GM20431 (cell line): ENCODE measurements around the gene FARSB.

Experiments used
- in situ Hi-C: fragments of 300-500 bp; cut with MseI, MboI; formaldehyde crosslinking; loops from one replicate; pipeline ENCODE4 v1.15.0; 2020; ENCODE audit warnings: low sequenced_read_pairs; ENCODE audit not compliant: unreplicated experiment

FARSB gene

DNA sequence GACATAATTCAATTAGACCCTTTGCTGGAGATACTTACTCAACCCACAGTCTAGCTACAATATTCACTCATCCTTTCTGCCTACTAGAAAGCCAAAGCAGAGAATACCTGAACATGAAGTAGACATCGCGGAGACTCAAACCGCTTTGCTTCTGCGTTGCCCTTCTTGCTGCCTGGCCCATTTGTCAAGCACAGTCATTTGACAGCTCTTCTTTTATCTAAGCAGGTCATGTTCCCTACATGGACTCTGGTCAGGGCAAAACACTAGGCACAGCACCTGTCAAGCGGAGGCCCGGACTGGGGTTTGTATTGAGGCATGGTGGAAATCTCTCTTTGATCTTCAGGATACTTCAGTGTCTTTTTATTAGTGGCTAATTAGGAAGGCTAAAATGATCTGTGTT lies 89.7 kb downstream of the FARSB start:
- in situ Hi-C loops, result loop anchor here (10.0 kb wide), 1 partner anchor 251 kb away; no protein-coding TSS in a partner anchor

DNA sequence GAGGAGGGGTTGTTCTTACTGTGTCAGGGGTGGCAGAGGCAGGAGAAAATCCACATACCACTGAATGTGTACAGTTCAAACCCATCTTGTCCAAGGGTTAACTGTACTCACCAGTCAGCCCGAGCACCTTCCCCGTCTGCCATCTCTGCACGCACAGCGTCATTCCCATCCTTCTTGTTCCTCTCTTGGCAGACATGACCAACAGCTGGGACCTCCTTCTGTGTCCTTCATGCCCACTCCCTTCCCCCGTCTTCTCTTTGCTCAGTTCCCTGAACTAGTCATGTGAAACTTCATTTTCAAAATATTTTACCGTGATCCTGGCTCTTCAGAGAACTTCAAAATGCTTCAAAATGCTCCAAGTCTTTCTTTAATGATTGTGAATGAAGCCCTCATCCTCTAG lies 92.0 kb downstream of the FARSB start:
- in situ Hi-C loops, result loop anchor here (10.0 kb wide), 1 partner anchor 249 kb away; no protein-coding TSS in a partner anchor

DNA sequence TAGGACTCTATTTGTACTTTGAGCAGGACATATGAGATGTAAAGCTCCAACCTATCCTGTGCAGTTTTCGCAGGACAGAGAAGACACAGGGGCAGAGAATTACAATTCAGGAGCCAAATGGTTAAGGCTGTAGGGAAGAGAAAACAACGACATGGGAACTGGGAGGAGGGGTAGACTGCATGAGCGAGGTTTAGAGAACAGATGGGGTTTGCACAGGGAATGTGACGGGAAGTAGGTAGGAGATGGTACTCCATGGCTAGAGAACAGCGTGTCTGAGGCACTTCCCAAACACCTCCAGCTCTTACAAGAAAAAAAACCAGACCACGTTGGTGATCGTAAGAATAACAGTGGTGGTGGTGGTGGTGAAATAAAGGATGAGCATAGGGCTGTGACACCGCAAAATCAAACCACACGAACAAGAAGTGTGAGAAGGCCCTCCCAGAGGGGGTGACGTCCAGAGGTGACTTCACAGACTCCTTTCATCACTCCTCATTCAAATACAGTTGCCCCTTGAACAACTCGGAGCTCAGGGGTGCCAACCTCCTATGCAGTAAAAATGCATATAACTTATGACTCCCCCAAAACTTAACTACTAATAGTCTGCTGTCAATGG lies 92.7 kb downstream of the FARSB start:
- in situ Hi-C loops, result loop anchor here (10.0 kb wide), 1 partner anchor 248 kb away; no protein-coding TSS in a partner anchor

DNA sequence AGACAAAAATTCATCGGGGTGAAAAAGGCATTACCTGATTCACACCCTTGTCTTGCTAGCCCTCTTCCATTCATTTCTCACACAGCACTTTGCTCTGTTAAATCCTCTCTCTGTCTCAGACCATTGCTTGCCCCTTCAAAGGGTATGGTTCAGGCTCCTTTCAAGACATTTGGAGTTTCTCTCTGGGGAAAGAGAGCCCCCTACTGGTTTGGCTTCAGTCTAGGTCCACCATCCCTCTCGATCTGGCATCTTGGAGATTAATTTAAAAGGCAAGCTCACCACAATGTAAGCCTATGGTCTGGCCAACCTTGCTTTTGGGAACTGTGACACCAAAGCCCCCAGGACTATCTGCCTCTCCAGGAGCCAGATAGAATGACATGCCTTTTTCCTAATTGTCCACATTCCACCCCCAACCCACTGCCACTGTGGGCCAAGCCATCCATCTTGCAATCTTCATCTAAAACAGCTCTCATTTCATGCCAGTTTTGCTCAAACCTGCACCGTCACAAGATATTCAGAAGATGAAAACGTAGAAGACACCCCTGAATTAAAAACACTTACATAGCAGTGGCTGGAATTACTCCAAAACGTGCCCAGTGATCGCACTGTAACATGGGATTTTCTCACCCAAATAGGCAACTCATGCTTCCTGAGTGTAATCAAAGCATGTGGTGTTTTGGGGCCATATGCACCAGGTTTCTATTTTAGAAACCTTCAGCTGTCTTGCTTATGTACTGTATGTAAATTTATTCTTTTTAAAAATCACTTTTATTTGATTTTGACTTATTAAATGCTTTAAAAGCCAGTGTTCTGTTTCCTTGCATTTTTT lies 93.9 kb downstream of the FARSB start:
- in situ Hi-C loops, result loop anchor here (10.0 kb wide), 1 partner anchor 247 kb away; no protein-coding TSS in a partner anchor

DNA sequence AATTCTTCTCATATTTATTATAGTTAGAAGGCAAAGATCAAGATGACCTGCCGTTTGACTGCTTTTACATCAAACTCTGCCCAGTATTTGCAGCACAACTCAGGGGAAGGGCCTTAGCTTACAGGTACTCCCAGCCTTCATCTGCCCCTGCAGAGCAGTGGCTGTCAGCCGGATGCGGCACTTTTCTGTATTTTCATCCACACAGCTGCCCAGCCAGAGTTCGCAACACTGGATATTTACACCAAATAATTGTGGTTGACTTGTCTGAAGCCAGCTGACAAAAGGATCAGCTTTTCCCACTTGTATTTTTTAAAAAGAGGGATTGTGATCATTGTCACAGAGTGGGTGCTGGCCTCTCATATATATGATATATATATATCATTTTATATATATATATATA lies 94.7 kb downstream of the FARSB start:
- in situ Hi-C loops, result loop anchor here (10.0 kb wide), 1 partner anchor 246 kb away; no protein-coding TSS in a partner anchor

DNA sequence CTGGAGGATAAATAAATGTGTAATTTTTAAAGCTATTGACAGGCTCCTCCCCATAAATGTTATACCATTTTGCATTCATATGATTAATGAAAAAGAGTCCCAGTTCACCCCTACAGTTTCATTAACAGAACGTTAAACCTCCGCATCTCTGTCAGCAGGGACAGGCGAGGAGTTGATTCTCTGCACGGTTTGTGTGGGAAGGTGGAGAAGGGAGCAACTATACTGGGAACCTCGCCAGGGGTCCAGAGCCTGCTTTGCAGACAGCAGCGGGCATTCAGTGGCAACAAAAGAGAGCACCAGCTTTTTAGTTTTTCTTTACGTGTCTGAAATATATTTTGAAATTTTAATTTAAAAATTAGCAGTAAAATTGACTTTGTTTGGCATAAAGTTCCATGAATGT lies 101.4 kb downstream of the FARSB start:
- in situ Hi-C loops, result no loop called here

DNA sequence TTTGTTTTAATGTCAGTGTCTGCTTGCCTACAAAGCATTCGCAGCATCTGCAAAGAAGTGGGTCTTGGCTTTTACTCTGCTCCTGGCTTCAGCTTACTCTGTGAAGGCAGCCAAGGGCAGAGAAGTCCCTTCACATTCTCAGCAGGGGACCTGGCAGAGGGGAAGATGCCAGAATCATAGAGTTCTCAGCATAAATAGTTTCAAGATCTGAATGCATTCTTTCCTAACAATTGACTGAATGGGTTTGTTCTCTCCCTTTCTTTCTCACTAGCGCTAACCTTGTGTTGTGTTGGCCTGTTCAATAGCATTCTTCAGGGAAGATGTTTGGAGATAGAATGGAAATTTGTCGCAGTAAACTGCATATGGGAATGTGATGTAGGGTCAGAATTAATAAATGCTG lies 106.9 kb downstream of the FARSB start:
- in situ Hi-C loops, result no loop called here

DNA sequence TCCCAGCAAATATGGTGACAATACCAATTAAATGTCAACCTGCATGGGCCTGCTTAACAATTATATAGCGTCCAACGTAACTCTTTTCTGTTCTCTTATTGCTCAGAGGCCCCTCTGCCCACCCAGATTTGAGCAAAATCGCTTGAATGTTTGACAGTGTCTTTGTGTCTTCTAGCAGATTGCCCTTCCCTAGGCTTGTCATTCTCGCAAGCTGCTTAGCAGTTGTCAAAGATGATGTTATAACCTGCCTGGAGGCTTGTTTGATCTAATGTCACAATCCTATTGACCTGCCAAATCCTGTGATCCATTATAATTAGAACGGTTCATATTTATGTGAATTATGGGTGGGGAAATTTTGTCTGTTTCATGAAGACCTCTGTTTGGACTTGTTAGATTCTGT lies 108.8 kb downstream of the FARSB start:
- in situ Hi-C loops, result no loop called here

DNA sequence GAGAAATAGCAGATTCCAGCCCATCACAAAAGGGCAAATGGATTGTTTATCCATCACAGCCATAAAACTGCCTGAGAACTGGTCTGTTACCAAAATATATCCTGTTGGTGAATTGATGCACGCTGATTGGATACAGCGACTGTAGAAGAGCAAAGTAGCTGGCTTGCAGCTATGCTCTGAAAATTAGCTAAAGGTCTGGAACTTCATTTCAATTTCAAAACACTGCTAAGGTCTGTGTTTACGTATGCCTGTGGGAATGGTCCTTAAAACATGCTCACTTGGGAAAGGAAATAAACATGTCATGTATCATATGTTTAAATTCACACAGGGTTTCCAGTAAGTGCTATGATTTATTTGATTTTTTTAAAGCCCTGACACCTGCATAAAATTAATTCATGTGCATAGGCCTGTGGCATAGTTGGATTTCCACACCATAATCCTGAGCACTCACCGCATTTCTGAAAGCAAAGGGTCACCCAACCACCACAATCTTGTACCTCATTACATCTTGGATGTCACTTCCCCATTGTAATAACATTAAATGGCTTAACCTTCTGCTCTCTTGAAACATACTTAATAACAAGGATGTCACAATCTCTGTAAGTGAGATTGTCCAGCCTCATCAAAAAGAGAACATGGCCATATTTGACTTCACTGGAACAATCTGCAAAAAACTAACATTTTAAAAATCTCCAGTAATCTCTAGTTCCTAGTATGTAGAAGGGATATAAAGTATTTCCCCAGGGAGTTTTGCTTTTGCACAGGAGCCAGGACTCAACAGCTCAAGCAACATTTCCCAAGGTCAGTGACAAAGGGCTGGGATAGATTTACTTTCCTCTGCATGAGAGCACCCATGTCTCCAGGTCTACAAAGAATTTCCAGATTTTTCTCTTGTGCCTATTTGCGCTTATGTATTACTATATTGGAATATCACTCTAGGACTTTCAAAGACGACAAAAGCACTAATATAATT lies 109.8 kb downstream of the FARSB start:
- in situ Hi-C loops, result no loop called here

DNA sequence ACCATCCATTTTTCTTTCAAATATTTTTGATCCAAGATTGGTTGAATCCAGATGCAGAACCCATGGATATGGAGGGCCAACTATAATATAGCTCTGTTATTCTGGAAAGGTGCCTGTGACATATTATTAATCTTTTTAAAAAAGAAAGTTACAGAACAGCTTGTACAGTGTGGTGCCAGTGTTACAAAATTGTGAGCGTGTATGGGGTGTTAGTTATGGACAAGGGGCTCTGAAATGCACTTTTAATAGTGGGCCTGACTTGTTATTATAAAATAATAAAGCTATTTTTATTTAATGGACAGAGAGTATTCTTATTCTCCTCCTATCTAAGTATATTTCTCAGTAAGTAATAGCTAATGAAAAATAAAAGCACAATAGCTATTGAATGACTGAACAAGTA lies 111.2 kb downstream of the FARSB start:
- in situ Hi-C loops, result no loop called here

DNA sequence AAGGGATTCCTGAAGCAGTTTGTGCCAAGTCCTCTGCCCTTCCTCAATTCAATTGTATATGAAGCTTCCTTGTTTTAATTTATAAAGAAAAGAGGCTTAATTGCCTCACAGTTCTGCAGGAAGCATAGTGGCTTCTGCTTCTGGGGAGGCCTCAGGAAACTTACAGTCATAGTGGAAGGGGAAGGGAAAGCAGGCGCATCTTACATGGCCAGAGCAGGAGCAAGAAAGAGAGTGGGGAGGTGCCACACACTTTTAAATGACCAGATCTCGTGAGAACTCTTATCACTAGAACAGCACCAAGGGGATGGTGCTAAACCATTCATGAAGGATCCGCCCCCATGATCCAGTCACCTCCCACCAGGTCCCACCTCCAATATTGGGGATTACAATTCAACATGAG lies 117.4 kb downstream of the FARSB start:
- in situ Hi-C loops, result no loop called here

DNA sequence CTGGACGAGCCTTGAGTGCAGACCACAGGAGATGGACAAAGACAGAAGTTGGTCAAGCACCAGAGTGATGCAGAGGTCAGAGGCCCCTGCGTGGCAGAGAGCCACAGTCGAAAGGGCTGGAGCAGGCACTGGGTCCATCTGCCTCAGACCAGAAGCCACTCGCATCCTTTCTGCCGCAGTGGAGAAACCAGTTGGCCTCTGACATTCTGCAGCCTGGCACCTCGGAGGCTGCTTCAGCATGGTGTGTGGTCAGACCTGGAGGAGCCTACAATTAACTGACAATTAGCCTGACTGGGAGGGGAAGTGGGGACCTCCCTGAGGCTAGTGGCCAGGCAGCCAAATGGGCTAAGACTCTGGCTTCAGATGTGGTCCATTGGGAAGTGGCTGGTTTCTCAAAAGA lies 120.4 kb downstream of the FARSB start:
- in situ Hi-C loops, result no loop called here

DNA sequence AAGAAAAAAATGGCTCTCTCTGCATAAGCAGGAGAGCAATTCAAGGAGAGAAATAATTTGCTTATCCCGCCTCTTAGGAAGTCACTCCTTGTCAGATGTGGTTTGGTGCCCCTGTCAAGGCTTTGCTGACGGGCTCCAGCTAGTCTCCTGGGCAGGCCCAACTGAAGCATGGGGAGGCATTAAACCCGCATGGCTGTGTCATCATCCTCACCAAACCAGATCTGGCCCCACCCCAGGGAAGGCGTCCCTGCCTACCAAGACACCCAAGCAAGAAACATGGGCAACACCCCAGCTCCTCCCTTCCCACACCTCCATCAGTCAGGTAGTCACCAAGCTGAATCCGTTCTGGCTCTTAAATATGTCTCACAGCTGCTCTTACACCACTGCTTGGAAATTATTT lies 123.6 kb downstream of the FARSB start:
- in situ Hi-C loops, result no loop called here

DNA sequence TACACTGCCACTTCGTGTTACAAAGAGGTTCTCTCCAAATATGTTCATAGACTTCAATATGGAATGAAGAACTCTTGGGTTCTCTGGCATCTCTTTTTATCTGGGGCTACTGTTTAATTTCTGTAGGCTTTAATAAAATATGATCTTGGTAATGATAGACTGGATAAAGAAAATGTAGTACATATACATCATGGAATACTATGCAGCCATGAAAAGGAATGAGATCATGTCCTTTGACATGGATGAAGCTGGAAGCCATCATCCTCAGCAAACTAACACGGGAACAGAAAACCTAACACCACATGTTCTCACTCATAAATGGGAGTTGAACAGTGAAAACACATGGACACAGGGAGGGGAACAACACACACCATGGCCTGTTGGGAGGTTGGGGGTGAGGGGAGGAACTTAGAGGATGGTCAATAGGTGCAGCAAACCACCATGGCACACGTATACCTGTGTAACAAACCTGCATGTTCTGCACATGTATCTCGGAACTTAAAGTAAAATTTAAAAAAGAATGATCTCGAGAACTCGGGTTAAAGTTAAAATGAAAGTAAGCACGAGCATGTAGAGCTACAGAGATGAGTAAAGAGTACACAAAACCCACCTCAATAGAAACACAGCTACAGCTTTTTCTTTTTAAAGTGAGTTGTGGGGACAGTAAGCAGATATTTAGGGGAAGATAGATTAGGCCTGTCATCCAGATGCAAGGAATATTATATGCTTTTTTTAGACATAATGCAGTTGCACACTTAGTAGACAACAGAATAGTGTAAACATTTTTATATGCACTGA lies 129.2 kb downstream of the FARSB start:
- in situ Hi-C loops, result no loop called here

DNA sequence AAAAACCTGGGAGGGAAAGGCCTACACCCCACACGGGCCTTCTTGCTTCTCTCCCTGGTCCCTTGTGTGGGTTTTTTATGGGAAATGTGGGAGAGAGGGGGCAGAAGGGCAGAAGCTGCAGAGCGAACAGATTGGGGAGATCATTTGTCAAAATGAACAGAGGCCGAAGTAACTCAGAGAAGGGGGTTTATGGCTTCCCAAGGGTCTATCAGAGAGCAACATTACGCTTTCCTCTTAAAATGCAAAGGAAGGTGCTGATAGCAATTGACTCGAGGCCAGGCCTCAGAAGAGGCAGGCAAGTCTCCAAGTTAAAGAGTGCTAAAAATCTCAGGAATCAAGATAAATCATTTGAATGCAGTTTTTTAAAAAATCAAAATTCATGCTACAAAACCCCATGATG lies 130.1 kb downstream of the FARSB start:
- in situ Hi-C loops, result no loop called here

DNA sequence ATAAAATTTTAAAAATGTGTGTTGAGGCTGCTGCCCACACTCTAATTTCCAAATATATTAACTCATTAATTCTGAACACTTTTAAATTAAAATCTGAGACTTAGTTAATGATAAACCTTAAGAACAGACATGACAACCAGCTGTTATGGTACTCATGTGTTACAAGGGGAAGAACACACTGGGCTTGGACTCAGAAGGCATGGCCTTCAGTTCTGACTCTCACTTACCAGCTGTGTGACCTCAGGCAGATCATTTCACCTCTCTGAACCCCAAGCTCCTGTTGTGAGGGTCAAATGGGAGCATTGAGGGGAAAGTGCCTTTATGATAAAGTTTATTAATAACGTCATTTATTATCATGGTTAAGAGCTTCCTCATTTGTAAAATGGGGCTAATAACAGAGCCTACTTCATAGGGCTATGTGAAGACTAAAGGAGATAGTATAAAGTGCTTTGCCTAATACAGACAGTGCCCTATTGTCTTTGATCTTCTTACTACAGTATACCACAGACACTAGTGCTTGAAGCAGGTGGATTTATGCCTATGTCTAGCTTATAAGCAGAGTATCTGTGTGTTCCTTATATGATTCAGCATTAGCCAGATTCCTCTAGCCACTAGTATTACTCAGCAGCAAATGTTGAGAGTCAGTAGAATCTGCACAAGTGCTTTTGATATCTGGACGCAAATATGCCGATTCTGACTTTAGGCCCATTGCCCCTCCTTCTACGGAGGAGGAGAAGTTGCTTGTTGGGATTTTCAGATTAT lies 131.9 kb downstream of the FARSB start:
- in situ Hi-C loops, result no loop called here

DNA sequence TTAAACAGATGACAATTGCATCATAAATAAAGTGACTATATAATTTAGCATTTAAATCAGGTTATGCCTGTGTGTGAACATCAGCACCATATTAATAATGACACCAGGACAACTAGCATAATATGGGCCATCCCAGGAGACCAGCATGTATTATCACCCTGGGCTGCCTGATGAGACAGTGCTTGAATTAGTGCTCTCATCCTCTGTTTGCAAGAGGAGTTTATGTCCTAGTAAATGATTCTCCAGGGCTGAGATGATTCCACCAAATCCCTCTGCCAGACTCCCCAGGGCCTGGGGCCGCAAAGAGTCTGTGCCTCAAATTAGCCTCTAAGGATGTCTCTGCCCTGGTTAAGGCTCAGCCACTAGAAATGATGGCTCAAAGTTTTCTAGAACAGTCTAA lies 133.8 kb downstream of the FARSB start:
- in situ Hi-C loops, result no loop called here

DNA sequence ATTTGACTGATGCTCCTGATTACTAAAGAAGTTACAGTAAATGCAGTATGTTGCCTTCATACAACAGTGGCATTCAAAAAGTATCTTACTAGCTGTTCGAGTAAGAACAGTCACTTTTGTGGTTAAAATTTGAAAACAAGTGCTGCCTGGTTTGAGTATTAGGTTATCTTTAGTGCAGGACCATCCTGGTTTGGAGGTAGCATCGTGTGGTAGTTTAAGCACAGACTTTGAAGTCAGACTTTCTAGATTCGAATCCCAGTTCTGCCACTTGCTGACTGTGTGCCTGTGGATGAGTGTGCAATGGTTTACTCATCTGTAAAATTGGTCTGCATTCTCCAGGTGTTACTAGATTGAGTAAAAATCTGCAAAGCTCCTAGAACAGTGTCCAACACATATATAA lies 134.8 kb downstream of the FARSB start:
- in situ Hi-C loops, result no loop called here
